ENCODE results near the gene ARID2.

DNA sequence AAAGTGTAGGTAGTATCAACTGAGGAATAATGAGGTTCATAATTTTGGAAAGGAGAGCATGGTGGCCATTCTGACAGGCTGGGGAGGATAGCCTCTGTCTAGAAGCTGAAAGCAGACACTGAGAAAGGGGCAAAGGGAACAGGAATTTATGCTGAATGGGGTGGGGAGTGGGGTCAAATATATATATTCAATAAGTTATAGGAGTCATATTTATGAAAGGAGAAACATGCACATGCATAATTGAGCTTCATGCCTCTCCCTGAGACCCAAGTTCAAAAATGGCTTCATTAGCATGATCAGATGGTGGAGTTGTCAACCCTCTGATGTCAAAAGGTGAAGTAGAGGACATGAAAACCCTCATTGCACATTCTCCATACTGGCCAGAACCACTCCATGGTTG is 33.9 kb upstream of the ARID2 start:
- TF ChIP-seq, protein P1, sequence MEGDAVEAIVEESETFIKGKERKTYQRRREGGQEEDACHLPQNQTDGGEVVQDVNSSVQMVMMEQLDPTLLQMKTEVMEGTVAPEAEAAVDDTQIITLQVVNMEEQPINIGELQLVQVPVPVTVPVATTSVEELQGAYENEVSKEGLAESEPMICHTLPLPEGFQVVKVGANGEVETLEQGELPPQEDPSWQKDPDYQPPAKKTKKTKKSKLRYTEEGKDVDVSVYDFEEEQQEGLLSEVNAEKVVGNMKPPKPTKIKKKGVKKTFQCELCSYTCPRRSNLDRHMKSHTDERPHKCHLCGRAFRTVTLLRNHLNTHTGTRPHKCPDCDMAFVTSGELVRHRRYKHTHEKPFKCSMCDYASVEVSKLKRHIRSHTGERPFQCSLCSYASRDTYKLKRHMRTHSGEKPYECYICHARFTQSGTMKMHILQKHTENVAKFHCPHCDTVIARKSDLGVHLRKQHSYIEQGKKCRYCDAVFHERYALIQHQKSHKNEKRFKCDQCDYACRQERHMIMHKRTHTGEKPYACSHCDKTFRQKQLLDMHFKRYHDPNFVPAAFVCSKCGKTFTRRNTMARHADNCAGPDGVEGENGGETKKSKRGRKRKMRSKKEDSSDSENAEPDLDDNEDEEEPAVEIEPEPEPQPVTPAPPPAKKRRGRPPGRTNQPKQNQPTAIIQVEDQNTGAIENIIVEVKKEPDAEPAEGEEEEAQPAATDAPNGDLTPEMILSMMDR (IDR thresholded peaks at IDR 0.05 in 4 of 5, conservative IDR thresholded peaks at IDR 0.05 in 1 of 5) = no peak
- TF ChIP-seq POLR2A (IDR thresholded peaks at IDR 0.05) = no peak

Data from gastrocnemius medialis (tissue), 4 donors.